DOHH2 (cell line): ENCODE results near the gene F13A1.

ENCODE experiments used
- H3F3A ChIP-seq: fragments of 200-600 bp; sonication (generic), shearing (Covaris generic); 2 replicates; pipeline ENCODE4 v1.6.0; 2016; ENCODE audit warnings: antibody characterized with exemption, mild to moderate bottlenecking; ENCODE audit not compliant: control insufficient read depth, insufficient read depth
- H3K27ac ChIP-seq: fragments of 200-600 bp; sonication (generic); 2 replicates; pipeline ENCODE4 v1.5.1; 2014; ENCODE audit warnings: low read depth, mild to moderate bottlenecking, low read length, moderate library complexity
- H3K27me3 ChIP-seq: fragments of 200-600 bp; sonication (generic); 2 replicates; pipeline ENCODE4 v1.6.1; 2014; ENCODE audit warnings: mild to moderate bottlenecking, low read length, mixed read lengths; ENCODE audit not compliant: control insufficient read depth
- H3K36me3 ChIP-seq: fragments of 200-600 bp; sonication (generic); 2 replicates; pipeline ENCODE4 v1.6.1; 2014; ENCODE audit warnings: mild to moderate bottlenecking, low read length, moderate library complexity, mixed read lengths; ENCODE audit not compliant: control insufficient read depth
- H3K4me1 ChIP-seq: fragments of 200-600 bp; sonication (generic); 2 replicates; pipeline ENCODE4 v1.6.1; 2014; ENCODE audit warnings: mild to moderate bottlenecking, low read length, mixed read lengths; ENCODE audit not compliant: control insufficient read depth
- H3K4me2 ChIP-seq: fragments of 200-600 bp; sonication (generic); 2 replicates; pipeline ENCODE4 v1.6.0; 2014; ENCODE audit warnings: mild to moderate bottlenecking, low read length, moderate library complexity
- H3K4me3 ChIP-seq: fragments of 200-600 bp; sonication (generic); 2 replicates; pipeline ENCODE4 v1.5.1; 2014; ENCODE audit warnings: mild to moderate bottlenecking, low read length, mixed read lengths
- H3K79me2 ChIP-seq: fragments of 200-600 bp; sonication (generic); 2 replicates; pipeline ENCODE4 v1.6.1; 2014; ENCODE audit warnings: mild to moderate bottlenecking, low read length, mixed read lengths; ENCODE audit not compliant: control insufficient read depth
- H3K9me2 ChIP-seq: fragments of 200-600 bp; sonication (generic); replicated peaks from 2 replicates; pipeline ENCODE4 v1.6.1; 2014; ENCODE audit warnings: mild to moderate bottlenecking, low read length, mixed read lengths; ENCODE audit not compliant: control insufficient read depth
- H3K9me3 ChIP-seq: fragments of 200-600 bp; sonication (generic); 2 replicates; pipeline ENCODE4 v1.6.1; 2014; ENCODE audit warnings: antibody characterized with exemption, low read length, mixed read lengths; ENCODE audit not compliant: control insufficient read depth, insufficient read depth
- H4K20me1 ChIP-seq: fragments of 200-600 bp; sonication (generic); 2 replicates; pipeline ENCODE4 v1.6.0; 2014; ENCODE audit warnings: low read depth, mild to moderate bottlenecking, antibody characterized with exemption, low read length, moderate library complexity; ENCODE audit not compliant: control insufficient read depth, insufficient read depth
- EZH2phosphoT487 ChIP-seq: fragments of 200-600 bp; sonication (generic); IDR thresholded peaks from 2 replicates; pipeline ENCODE4 v1.6.1; 2017; ENCODE audit warnings: borderline replicate concordance, mild to moderate bottlenecking, antibody characterized with exemption, low read length, moderate library complexity, mixed read lengths
- TF ChIP-seq, protein P1 (sequence below): fragments of 200-600 bp; sonication (generic); IDR thresholded peaks from one replicate; pipeline ENCODE4 v1.5.1; 2014; ENCODE audit warnings: antibody characterized with exemption, mild to moderate bottlenecking, low read depth, low read length; ENCODE audit not compliant: poor library complexity, severe bottlenecking

Gene F13A1

DNA sequence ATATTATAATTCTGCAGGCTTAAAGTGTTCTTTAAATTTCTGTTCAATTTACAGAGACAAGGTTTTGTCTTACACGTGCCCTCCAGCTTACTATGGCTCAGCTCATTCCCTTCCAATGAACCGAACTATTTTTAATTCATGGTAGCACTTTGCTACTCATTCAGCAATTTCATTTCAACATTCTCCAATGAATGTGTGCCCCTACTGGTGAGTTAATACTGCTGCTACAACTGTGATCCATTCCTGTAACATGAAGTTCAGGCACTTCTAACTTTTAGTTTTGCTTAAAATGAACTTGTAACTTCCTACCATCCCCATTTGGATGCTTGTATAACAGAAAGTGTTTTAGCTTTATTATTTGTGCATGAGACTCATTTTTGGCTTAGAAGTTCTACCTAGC lies 99.7 kb downstream of the F13A1 start:
- Histone ChIP-seq H3K79me2 (no peaks in the 10 kb centered on the region), H3K9me3 (no peaks in the 10 kb centered on the region), H3K4me1 (no peaks in the 10 kb centered on the region), H3F3A (no peaks in the 10 kb centered on the region), H3K9me2 (no peaks in the 10 kb centered on the region), H3K27ac (no peak overlapping the region), H3K4me3 (no peak overlapping the region), H4K20me1 (no peaks in the 10 kb centered on the region), H3K27me3 (no peaks in the 10 kb centered on the region), H3K4me2 (no peak overlapping the region), H3K36me3 (no peaks in the 10 kb centered on the region)
- TF ChIP-seq, protein P1, sequence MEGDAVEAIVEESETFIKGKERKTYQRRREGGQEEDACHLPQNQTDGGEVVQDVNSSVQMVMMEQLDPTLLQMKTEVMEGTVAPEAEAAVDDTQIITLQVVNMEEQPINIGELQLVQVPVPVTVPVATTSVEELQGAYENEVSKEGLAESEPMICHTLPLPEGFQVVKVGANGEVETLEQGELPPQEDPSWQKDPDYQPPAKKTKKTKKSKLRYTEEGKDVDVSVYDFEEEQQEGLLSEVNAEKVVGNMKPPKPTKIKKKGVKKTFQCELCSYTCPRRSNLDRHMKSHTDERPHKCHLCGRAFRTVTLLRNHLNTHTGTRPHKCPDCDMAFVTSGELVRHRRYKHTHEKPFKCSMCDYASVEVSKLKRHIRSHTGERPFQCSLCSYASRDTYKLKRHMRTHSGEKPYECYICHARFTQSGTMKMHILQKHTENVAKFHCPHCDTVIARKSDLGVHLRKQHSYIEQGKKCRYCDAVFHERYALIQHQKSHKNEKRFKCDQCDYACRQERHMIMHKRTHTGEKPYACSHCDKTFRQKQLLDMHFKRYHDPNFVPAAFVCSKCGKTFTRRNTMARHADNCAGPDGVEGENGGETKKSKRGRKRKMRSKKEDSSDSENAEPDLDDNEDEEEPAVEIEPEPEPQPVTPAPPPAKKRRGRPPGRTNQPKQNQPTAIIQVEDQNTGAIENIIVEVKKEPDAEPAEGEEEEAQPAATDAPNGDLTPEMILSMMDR = peak; percentile 47
- TF ChIP-seq EZH2phosphoT487 = no peak

DNA sequence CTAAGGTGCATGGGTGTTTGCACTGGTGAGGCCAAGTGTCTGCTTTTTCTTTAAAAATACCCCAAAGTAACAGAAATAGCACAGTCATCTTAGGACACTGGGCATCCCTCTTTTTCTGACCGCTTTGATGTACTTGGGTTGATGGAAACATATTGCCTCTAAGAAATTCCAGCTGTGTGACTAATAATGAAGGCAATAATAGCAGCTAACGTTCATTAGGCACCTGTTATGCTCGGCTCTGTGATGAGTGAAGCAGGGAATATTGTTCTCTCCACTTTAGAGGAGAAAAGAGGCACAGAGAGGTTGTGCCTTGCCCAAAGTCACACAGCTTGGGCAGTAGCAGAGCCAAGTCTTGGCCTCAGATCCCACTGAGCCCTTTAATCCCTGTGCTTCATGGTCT lies 100.7 kb downstream of the F13A1 start:
- TF ChIP-seq, protein P1 = no peak
- no peak for TF ChIP-seq EZH2phosphoT487

DNA sequence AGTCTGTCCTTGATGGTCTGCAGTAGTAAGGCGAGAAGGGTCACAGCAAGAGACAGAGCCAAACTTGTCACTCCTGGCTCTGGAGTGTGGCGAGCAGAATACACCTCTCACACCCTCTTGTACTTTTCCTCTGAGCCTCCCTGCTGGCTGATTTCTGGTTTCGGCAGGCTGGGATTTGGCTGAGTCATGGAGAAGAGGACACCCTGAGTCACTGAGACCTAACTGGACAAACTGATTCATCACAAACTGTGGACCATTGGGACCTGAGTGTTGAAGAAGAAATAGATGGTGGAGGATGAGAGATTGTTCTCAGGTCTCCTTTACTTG lies 101.7 kb downstream of the F13A1 start:
- Histone ChIP-seq H3K27ac (no peak overlapping the region), H3K4me2 (no peak overlapping the region), H3K9me2 (no peaks in the 10 kb centered on the region), H3K4me1 (no peaks in the 10 kb centered on the region), H3F3A (no peaks in the 10 kb centered on the region), H3K36me3 (no peaks in the 10 kb centered on the region), H3K79me2 (no peaks in the 10 kb centered on the region), H4K20me1 (no peaks in the 10 kb centered on the region), H3K4me3 (no peak overlapping the region), H3K9me3 (no peaks in the 10 kb centered on the region), H3K27me3 (no peaks in the 10 kb centered on the region)
- TF ChIP-seq EZH2phosphoT487 = no peak
- TF ChIP-seq, protein P1 = no peak

More for the DNA sequence above, 100.7 kb downstream of the F13A1 start:
- Histone ChIP-seq H3F3A (no peaks in the 10 kb centered on the region), H3K27me3 (no peaks in the 10 kb centered on the region), H3K36me3 (no peaks in the 10 kb centered on the region), H3K79me2 (no peaks in the 10 kb centered on the region), H3K27ac (no peak overlapping the region), H3K4me1 (no peaks in the 10 kb centered on the region), H3K9me3 (no peaks in the 10 kb centered on the region), H3K9me2 (no peaks in the 10 kb centered on the region), H3K4me3 (no peak overlapping the region), H3K4me2 (no peak overlapping the region), H4K20me1 (no peaks in the 10 kb centered on the region)
